HG03139 (cell line): ENCODE results near the gene HDDC3.
A peak's percentile ranks its signal among the peaks of the same experiment; 100 is the strongest.

Source experiments
- ATAC-seq: cut with Tn5 transposase; IDR thresholded peaks from one replicate; pipeline ENCODE4 v1.9.1; 2021; ENCODE audit not compliant: unreplicated experiment

The HDDC3 gene

DNA sequence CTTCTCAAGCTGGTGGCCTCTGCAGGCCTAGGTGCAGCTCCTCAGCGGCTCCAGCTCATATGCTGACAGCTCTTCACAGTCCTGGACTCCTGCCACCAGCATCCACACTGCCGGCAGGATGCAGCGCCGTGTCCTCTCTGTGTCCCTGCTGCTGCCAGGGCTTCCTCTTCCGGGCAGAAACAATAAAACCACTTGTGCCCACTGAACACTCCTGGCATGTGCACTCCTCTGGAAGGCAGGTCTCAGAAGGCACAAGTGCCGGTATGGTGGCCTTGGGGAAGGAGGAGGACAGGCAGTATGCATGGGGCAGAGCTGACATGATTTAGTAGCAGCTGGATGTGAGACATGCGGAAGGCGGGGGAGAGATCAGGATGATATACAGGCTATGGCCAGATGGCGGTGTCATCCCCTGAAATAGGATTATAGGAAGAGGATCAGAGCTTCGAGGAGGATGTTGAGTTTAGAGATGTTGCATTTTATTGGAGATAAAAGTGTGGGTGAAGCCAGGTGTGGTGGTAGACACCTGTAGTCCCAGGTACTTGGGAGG is 36.7 kb downstream of the HDDC3 start:
- no peak for ATAC-seq

DNA sequence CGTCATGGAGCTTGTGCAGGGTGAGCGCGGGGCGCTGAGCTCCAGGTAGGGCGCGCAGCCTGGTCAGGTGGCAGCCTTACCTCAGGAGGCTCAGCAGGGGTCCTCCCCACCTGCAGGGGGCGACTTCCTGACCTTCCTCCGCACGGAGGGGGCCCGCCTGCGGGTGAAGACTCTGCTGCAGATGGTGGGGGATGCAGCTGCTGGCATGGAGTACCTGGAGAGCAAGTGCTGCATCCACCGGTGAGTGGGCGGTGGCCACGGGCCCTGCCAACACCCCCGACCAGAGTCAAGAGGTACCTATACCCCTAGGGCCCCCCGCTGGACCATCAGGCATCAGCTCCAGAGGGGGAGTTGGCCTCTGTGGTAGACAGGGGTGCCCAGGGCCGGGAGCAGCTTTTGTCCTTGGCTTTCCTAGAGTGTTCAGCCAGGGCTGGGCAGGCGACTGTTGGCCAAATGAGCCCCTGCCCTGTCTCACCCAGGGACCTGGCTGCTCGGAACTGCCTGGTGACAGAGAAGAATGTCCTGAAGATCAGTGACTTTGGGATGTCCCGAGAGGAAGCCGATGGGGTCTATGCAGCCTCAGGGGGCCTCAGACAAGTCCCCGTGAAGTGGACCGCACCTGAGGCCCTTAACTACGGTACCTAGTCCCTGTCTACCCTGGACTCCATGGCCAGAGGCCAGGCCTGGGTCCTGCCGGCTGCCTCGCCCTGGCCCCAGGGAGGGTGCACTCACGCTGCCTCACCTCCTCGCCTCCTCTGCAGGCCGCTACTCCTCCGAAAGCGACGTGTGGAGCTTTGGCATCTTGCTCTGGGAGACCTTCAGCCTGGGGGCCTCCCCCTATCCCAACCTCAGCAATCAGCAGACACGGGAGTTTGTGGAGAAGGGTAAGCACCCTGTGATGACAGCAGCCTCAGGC is 38.9 kb downstream of the HDDC3 start:
- no peak for ATAC-seq

DNA sequence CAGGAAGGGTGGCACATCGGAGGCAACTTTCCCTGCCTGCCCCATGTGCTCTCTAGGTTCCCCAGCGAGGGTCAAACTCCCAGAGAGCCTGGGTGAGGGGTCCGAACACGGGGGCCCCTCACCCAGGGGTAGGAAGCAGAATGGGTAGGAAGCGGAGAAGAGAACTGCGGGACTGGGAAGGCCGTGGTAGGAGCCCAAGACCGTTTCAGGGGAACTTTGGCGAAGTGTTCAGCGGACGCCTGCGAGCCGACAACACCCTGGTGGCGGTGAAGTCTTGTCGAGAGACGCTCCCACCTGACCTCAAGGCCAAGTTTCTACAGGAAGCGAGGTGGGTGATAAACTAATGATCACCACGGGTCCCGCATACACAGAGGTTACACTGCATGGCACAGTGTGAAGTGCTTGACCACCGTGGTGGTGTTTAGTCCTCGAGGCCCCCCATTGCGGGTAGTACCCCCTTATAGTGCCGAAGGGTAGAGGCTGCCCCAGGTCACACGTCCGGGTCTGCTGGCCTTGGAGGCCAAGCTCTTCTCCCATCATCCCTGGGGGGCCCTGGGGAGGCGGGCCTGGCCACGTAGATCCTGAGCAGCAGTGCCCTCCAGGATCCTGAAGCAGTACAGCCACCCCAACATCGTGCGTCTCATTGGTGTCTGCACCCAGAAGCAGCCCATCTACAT is 39.7 kb downstream of the HDDC3 start:
- no peak for ATAC-seq

DNA sequence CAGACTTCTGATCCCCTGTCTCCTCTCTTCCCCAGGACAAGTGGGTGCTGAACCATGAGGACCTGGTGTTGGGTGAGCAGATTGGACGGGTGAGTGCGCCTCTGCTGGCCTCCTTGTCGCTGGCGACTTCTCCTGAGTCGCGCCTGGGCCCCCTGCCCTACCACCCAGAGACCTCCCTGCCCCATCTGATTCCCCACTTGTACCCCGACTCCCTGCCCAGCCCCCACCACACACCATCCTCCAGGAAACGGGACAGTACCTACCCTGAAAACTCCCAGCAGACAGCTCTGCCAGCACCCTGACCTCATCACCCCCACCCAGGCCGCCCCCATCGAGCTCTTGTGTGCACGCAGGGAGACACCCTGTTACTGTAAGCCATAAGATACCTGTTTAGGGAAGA is 40.3 kb downstream of the HDDC3 start:
- ATAC-seq: no peak

DNA sequence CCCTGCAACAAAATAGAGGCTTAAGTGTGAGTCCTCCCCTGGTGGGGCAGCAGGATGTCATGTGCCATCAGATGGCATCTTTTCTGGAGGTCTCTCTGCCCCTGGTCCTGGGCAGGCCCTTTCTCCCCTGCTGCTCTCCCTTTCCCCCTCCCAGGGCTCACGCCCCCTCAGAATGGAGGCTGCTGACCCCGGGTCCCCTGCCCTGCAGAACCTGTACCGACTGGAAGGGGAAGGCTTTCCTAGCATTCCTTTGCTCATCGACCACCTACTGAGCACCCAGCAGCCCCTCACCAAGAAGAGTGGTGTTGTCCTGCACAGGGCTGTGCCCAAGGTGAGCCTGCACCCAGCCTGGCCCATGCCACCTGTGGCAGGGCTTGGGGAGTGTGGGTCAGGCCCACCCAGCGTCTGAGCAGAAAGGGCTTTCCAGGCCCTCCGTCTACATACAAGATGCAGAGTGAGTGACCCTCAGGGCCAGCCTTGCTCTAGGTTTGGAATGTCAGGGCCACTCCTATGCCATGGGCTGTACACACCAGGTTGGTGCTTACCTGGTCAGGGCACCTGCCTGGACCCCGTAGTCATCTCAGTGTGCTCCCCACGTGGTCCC is 40.9 kb downstream of the HDDC3 start:
- ATAC-seq: no peak

DNA sequence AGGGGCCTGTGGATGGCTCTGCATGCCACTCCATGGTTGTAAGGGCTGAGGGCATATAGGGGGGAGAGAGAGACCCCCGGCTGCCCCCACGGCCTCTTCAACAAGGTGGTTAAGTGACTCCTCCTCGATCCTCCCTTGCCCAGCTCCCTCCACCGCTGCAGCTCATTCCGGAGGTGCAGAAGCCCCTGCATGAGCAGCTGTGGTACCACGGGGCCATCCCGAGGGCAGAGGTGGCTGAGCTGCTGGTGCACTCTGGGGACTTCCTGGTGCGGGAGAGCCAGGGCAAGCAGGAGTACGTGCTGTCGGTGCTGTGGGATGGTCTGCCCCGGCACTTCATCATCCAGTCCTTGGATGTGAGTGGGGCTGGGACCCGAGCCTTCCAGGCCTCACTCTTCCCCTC is 41.5 kb downstream of the HDDC3 start:
- no peak for ATAC-seq

DNA sequence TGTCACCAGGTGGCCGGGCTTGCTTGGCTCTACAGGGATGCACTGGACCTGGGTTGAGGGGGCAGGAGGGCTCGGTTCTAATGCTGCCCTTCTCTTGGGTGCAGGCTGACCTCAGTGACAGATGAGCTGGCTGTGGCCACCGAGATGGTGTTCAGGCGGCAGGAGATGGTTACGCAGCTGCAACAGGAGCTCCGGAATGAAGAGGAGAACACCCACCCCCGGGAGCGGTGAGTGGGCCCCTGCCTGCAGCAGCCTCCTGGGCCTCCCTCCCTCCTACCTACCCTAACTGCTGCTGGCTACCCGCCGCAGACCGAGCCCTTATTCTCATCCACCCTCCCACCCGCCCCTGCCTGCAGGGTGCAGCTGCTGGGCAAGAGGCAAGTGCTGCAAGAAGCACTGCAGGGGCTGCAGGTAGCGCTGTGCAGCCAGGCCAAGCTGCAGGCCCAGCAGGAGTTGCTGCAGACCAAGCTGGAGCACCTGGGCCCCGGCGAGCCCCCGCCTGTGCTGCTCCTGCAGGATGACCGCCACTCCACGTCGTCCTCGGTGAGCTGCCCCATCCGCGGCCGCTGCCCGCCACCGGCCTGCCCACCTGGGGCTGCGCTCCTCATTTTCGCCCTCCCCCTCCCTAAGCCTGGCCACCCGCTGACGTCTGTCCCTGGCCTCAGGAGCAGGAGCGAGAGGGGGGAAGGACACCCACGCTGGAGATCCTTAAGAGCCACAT is 42.5 kb downstream of the HDDC3 start:
- no peak for ATAC-seq

DNA sequence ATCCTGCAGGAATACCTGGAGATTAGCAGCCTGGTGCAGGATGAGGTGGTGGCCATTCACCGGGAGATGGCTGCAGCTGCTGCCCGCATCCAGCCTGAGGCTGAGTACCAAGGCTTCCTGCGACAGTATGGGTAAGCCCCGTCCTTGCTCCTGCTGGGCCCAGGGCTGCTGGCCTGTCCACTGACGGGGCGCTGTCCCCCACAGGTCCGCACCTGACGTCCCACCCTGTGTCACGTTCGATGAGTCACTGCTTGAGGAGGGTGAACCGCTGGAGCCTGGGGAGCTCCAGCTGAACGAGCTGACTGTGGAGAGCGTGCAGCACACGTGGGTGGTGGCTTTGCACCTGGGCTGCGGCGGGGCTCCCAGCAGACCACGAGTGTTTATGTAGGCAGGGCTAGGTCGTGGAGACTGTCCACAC is 43.0 kb downstream of the HDDC3 start:
- ATAC-seq: no peak

DNA sequence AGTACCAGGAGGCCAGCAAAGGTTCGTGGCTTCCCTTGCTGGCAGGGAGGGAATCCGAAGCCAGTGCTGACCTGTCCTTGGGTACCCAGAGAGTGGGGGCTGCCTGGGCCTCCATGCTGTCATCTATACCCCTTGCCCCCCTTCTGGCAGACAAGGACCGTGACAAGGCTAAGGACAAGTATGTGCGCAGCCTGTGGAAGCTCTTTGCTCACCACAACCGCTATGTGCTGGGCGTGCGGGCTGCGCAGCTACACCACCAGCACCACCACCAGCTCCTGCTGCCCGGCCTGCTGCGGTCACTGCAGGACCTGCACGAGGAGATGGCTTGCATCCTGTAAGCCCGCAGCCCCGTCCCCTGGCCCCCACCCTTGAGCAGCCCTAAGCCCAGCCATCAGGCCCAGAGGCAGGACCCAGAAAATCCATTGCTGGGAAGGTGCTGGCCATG is 45.3 kb downstream of the HDDC3 start:
- no peak for ATAC-seq

DNA sequence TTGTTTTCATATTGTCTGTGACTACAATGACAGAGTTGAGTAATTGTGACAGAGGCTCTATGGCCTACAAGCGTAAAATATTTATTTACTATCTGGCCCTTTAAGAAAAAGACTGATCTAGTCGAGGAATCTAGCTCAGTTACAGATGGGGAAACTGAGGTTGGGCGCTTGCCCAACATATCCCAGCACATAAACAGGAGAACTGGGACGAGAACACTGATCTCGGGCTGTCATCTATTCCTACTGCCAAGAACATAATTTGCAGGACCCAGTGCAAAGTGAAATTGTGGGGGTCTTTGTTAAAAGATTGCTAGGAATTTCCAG is 46.1 kb downstream of the HDDC3 start:
- ATAC-seq: no peak

DNA sequence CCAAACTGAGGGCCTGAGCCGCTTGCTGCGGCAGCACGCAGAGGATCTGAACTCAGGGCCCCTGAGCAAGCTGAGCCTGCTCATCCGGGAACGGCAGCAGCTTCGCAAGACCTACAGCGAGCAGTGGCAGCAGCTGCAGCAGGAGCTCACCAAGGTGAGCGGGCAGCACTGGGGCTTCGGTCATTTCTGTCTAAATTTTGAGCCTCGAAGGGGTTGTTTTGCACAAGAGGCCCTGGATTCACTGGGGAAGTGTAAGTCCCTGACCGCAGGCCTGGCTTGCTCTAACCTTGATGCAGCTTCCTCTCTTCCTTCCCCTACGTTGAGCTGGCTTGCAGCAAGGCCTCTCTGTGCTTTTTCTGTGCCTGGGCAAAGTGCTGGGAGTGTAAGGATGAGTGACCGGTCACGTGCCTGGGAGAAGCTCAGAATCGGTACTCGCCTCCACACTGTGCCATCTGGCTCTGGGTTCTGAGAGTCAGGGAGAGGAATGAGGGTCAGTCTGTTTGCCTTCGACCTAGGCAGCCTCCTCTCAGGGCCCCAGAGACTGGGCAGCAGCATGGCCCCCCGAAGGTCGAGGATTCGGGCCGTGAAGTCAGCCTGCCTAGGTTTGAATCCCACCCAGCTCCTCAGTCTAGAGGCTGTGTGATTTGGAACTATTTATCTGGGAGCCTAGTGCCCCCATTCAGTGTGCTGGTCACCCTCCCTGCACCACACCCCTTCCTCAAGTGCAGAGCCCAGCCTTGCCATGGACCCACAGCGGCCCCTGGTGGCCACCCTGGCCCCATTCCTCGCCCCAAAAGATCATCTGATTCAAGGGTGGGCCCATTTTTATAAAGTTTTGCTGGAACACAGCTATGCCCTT is 46.7 kb downstream of the HDDC3 start:
- peak; percentile 40 for ATAC-seq

DNA sequence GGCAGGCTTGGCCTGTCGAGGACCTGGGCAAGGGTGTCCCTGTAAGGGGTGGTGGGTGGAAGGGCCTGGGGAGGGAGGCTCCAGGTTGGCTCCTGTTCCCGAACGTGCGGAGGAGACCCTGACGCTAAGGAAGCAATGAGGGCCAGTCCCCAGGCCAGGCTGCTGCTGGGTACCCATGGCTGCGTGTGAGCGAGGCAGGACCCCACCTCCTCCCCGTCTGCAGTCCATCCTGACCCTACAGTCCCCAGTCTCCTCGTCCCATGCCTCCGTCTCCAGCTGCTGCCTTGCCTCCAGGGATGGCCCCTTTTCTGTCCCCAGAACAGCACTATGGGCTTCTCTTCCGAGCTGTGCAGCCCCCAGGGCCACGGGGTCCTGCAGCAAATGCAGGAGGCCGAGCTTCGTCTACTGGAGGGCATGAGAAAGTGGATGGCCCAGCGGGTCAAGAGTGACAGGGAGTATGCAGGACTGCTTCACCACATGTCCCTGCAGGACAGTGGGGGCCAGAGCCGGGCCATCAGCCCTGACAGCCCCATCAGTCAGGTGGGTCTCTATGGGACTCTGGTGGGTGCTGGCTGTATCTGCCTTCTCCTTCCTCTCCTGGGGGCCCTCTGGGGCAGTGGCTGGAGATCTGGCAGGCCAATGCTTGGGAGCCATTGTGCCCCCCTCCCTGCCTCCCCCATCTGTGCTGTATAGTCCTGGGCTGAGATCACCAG is 47.5 kb downstream of the HDDC3 start:
- no peak for ATAC-seq

DNA sequence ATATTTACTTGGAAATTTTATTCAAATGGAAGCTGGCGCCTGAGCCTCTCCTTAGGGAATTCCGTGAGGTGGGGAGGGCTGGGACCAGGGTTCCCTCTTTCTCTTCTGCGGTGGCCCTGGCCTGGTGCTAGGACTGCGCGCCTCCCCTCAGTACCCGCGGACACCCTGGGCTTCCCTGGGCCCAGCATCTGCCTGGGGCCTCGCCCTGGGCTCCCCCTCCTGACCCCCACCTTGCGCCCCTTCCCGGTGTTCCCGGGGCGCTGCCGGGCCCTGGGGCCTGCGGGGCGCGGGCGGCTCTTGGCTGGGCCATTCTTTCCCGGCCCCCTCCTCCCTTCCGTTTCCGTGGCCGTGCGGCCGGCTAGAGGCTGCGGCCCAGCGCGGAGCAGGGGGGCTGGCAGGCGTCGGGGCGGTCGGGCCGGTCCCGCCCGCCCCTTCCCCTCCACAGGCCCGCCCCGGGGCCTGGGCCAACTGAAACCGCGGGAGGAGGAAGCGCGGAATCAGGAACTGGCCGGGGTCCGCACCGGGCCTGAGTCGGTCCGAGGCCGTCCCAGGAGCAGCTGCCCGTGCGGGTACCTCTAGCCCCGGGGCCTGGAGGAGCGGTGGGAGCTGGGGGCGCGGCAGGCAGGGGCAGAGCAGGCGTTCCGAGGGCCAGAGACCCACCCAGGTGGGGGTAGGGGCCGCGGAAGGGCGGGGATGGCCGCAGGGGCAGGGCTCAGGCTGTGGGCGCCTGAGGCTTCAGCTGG is 48.2 kb downstream of the HDDC3 start, which contains the start of gene FES:
Gene FES (plus strand): TSS at position 529 of the 743 bp plus-strand sequence. CDS start 542 bp downstream, outside the sequence.
- no peak for ATAC-seq

DNA sequence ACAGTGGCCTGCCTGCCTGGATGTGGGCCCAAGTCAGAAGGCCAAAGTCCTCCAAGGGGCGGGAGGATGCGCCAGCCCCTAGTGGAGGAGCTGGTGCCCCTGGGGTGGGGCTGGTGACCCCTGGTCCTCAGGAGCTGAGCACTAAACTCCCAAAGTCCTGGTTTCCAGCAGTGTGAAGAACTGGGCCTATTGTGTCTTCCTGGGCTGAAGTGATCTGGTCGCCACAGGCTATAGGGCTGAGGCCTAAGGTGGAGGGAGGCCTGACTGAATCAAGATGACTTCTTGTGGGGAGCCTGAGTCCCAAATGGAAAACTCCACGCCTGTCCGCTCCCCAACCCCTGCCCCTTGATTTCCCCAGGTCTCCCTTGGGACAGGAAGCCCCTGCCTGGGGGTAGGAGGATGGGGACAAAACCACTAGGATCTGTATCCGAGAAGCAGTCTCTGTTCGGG is 48.8 kb downstream of the HDDC3 start:
- ATAC-seq: no peak

DNA sequence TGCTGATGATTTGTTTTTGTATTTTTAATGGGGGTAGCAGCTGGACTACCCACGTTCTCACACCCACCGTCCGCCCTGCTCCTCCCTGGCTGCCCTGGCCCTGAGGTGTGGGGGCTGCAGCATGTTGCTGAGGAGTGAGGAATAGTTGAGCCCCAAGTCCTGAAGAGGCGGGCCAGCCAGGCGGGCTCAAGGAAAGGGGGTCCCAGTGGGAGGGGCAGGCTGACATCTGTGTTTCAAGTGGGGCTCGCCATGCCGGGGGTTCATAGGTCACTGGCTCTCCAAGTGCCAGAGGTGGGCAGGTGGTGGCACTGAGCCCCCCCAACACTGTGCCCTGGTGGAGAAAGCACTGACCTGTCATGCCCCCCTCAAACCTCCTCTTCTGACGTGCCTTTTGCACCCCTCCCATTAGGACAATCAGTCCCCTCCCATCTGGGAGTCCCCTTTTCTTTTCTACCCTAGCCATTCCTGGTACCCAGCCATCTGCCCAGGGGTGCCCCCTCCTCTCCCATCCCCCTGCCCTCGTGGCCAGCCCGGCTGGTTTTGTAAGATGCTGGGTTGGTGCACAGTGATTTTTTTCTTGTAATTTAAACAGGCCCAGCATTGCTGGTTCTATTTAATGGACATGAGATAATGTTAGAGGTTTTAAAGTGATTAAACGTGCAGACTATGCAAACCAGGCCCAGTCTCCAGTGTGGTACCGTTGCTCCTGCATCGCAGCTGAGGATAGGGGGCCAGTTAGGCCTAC is 49.4 kb downstream of the HDDC3 start:
- ATAC-seq: no peak

DNA sequence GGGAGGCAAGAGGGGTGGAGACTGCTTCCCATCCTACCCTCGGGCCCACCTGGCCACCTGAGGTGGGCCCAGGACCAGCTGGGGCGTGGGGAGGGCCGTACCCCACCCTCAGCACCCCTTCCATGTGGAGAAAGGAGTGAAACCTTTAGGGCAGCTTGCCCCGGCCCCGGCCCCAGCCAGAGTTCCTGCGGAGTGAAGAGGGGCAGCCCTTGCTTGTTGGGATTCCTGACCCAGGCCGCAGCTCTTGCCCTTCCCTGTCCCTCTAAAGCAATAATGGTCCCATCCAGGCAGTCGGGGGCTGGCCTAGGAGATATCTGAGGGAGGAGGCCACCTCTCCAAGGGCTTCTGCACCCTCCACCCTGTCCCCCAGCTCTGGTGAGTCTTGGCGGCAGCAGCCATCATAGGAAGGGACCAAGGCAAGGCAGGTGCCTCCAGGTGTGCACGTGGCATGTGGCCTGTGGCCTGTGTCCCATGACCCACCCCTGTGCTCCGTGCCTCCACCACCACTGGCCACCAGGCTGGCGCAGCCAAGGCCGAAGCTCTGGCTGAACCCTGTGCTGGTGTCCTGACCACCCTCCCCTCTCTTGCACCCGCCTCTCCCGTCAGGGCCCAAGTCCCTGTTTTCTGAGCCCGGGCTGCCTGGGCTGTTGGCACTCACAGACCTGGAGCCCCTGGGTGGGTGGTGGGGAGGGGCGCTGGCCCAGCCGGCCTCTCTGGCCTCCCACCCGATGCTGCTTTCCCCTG is 50.2 kb downstream of the HDDC3 start:
- no peak for ATAC-seq
